ENCODE results near the gene ATP6V0C. TPM values are rescaled to one million over a fixed set of nuclear protein-coding genes. Genes with fewer than 3 reads are reported as not detected.
A peak's percentile ranks its signal among the peaks of the same experiment; 100 is the strongest.

Gene ATP6V0C
- total RNA-seq, 1 experiment from 2014 or later, result 173 TPM

DNA sequence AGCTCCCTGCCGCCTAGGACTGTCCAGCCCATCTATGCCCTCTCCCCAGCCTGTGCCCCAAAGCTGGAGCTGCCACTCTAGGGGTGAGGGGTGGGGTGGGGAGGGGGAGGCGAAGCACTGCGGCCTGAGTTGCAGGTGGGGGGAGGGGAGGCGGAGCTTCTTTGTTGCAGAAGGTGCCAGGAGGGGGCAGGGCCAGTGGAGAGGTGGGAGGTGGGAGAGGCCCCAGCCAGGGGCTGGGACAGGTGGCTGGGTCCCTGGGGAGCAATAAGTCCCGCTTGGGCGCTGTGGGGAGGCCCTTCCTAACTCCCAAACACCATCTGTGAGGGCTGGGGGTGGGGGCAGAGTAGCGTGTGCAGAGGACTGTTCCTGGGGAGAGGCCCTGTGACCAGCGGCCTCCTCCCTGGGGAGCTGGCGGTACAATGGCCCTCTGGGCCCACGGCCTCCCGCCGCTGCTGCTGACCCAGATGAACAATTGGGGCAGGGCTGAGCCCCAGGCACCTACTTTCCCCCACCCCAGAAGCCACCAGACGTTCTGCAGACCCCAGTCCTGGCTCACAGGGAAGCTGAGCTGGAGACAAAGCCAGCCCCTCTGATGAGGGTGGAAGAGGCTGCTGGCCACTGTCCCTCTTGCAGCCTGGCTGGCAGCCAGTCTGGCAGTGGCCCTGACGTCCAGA is 44.9 kb upstream of the ATP6V0C start:
- ChIA-PET CTCF (interaction anchor here (1.1 kb wide), 1 partner anchor 38 kb away, joined by 3 read pairs; no protein-coding TSS in a partner anchor), POLR2A (interaction anchor here (0.6 to 1.8 kb wide), 11 partner anchors 9 to 482 kb away, joined by 3 to 9 read pairs (median 3); partner anchors contain the start of genes MLST8 and TEDC2)
- Mint-ChIP-seq H3K4me3 (ENCODE audit: unreplicated experiment) (peak overlapping the region; percentile 68), H3K36me3 (ENCODE audit: insufficient read depth, unreplicated experiment) (no peaks in the 10 kb centered on the region), H3K27ac (ENCODE audit: low read depth, unreplicated experiment) (no peak overlapping the region), H3K4me1 (ENCODE audit: insufficient read depth, unreplicated experiment) (peaks cover 4% of the 10 kb centered on the region), H3K9me3 (ENCODE audit: unreplicated experiment) (no peaks in the 10 kb centered on the region), H3K27me3 (ENCODE audit: insufficient read depth, unreplicated experiment) (no peaks in the 10 kb centered on the region)
- no peak for DNase-seq (ENCODE audit: unreplicated experiment)
- BruUV-seq (replicated peaks), result no TSS peak
- intact Hi-C loops (cut with micrococcal nuclease), result no loop called here
- TF ChIP-seq, protein P1, sequence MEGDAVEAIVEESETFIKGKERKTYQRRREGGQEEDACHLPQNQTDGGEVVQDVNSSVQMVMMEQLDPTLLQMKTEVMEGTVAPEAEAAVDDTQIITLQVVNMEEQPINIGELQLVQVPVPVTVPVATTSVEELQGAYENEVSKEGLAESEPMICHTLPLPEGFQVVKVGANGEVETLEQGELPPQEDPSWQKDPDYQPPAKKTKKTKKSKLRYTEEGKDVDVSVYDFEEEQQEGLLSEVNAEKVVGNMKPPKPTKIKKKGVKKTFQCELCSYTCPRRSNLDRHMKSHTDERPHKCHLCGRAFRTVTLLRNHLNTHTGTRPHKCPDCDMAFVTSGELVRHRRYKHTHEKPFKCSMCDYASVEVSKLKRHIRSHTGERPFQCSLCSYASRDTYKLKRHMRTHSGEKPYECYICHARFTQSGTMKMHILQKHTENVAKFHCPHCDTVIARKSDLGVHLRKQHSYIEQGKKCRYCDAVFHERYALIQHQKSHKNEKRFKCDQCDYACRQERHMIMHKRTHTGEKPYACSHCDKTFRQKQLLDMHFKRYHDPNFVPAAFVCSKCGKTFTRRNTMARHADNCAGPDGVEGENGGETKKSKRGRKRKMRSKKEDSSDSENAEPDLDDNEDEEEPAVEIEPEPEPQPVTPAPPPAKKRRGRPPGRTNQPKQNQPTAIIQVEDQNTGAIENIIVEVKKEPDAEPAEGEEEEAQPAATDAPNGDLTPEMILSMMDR (IDR thresholded peaks at IDR 0.05; ENCODE audit: unreplicated experiment), result no peak

DNA sequence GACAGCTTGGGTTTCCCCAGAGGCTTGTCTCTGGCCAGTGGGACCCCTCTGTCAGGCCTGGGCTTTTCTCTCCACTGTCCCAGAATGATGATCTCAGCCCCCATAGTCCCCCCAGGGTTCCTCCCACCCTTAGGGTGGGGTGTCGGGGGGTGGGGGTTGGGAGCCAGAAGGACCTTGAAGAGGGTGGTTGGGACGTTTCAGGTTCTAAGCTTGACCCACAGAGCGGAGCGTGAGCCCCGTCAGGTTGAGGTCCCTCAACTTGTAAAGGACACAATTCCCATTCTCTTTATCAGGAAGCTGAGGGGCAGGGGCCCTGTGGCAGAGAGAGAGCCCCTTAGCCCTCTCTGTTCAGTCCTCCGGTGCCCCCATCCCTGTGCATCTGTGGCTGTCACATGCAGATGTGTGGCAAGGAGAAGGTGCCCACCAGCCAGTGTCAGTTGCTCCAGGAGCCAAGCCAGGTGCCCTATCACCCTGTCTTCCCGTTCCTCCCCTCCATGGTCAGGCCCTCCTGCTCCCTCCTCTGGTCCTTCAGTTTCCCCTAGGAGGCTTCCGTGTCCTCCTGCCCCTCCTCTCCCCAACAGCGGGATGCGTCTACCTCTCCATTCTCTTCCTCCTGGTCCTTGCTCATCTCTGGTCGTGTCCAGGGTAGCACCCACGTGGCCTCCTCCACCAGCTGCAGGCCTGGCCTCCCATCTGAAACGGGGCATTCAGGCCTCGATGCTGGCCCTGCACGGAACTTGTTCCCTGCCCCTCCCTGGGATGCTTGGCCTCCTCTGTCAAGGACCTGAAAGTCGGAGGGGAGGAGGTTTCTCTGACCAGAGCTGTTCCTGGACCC is 44.1 kb upstream of the ATP6V0C start:
- no peaks in the 10 kb centered on the region for H3K27me3 Mint-ChIP-seq (ENCODE audit: insufficient read depth, unreplicated experiment)
- DNase-seq (ENCODE audit: unreplicated experiment), result no peak
- peaks cover 4% of the 10 kb centered on the region for H3K4me1 Mint-ChIP-seq (ENCODE audit: insufficient read depth, unreplicated experiment)
- H3K27ac Mint-ChIP-seq (ENCODE audit: low read depth, unreplicated experiment), result no peak overlapping the region
- intact Hi-C loops (cut with micrococcal nuclease), result no loop called here
- POLR2A ChIA-PET, result interaction anchor here (0.6 to 1.9 kb wide), 5 partner anchors 15 to 201 kb away, joined by 3 to 9 read pairs (median 3); no protein-coding TSS in a partner anchor
- no peak overlapping the region for H3K4me3 Mint-ChIP-seq (ENCODE audit: unreplicated experiment)
- H3K9me3 Mint-ChIP-seq (ENCODE audit: unreplicated experiment), result no peaks in the 10 kb centered on the region
- TF ChIP-seq, protein P1 (IDR thresholded peaks at IDR 0.05; ENCODE audit: unreplicated experiment), result no peak
- CTCF ChIA-PET, result interaction anchor here (0.7 to 1.1 kb wide), 4 partner anchors 39 to 55 kb away, joined by 3 to 7 read pairs (median 3); no protein-coding TSS in a partner anchor
- no TSS peak for BruUV-seq (replicated peaks)
- no peaks in the 10 kb centered on the region for H3K36me3 Mint-ChIP-seq (ENCODE audit: insufficient read depth, unreplicated experiment)

DNA sequence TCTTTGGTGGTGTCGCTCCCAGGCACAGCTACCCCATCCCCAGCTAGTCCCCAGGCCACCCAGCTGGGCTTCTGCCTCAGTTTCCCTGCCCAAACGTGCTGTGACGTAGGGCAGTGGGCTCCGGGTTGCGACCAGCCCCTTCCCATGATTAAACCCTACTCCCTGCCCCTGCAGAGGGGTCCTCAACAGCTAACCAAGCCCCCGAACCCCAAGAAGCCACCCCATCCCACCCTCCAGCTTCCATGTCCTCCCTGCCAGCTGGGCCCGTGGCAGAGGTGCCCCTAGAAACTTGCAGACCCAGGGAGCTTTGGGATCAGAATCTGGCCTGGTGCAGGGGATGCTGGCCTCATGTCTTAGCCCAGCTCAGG is 43.5 kb upstream of the ATP6V0C start:
- Mint-ChIP-seq H3K27ac (ENCODE audit: low read depth, unreplicated experiment) (no peak overlapping the region), H3K4me3 (ENCODE audit: unreplicated experiment) (no peak overlapping the region)
- intact Hi-C loops (cut with micrococcal nuclease), result no loop called here

More for the DNA sequence above, 43.5 kb upstream of the ATP6V0C start:
- Mint-ChIP-seq H3K4me1 (ENCODE audit: insufficient read depth, unreplicated experiment) (peaks cover 4% of the 10 kb centered on the region), H3K27me3 (ENCODE audit: insufficient read depth, unreplicated experiment) (no peaks in the 10 kb centered on the region), H3K36me3 (ENCODE audit: insufficient read depth, unreplicated experiment) (no peaks in the 10 kb centered on the region), H3K9me3 (ENCODE audit: unreplicated experiment) (no peaks in the 10 kb centered on the region)
- DNase-seq (ENCODE audit: unreplicated experiment), result no peak
- ChIA-PET CTCF (interaction anchor here (0.7 to 0.9 kb wide), 3 partner anchors 40 to 54 kb away, joined by 3 to 7 read pairs (median 3); no protein-coding TSS in a partner anchor), POLR2A (interaction anchor here (0.7 to 1.9 kb wide), 2 partner anchors 40 to 233 kb away, joined by 3 to 9 read pairs; no protein-coding TSS in a partner anchor)
- no TSS peak for BruUV-seq (replicated peaks)
- TF ChIP-seq, protein P1 (IDR thresholded peaks at IDR 0.05; ENCODE audit: unreplicated experiment), result no peak
